NCI-H1092 treated with DMSO at 0.1 percent for 48 hours (cell line): Measurements from ENCODE around the gene MB.

Experiments
- DNase-seq: peaks from one replicate; lab custom pipeline; 2025; lab: John Stamatoyannopoulos, UW

The MB gene

DNA sequence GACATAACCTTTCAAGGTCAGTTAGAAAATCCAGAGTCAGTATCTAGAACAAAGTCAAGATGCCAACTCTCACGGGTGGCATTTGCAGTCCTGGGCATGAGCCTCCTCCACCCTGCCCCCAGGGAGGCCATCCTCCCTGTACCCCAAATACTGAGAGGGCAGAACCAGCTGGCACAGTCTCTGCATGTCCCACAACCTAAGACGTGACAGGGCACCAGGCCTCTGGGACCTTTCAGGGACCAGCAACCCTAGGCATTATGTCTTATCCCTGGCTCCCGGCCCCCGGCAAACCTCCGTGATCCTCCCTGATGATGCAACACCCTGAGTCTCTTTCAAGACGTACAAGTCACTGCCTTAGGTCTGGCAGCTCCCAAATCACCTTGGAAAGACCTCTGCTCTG, 2.0 kb downstream of the MB start:
- no peak for DNase-seq

- DNase-seq, result no peak
Observed at GRCh38 chr22:35614404-35614803, 2.7 kb downstream of the MB start.

DNA sequence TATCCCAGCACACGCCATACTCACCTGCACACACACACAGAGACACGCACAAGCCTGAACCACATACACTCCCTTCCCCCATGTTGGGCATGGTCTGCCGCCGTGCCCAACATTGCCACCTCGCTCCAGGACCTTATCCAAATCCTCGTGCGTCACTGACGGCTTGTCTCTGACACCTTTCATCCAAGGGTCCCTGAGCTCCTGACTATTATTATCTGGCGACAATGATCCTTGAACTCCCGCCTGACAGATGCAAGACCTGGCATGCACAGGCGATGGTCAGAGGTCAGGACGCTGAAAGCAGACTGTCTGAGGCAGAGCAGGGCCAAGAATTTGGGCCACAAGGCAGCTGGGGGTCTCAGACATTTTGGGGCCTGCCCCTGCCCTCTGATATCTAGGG, 4.2 kb downstream of the MB start:
- DNase-seq, result no peak

GRCh38 chr22:35611891-35612576, 5.1 kb downstream of the MB start:
- no peak for DNase-seq

DNA sequence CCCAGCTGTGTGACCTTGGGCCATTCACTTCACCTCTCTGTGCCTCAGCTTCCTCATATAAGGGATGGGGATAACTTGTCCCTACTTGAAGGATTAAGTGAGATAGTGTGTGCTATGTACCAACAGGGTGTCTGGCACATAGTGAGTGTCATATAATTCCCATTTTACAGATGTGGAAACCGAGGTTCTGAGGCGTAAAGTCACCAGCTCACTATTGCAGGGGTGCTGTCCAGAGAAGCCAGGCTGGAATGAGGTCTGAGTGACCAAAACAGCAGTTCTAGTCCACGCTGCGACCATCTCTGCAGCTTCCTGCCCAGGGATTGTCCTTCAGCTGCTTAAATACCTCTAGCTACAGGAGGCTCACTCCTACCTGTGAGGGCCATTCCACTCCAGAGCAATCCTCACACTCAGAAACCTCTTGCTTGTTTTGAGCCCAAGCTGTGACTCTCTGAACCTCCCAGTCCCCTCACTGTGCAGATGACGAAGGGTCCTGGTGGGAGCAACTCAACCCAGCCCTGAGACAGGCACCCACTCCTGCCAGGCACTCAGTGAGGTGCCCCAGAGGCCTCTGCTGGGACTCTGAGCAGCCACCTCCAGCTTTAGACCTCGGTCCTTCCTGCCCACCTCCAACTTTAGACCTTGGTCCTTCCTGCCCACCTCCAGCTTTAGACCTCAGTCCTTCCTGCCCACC, 5.8 kb downstream of the MB start:
- no peak for DNase-seq

- DNase-seq, result no peak
Observed at GRCh38 chr22:35610741-35611140, 6.4 kb downstream of the MB start.

DNA sequence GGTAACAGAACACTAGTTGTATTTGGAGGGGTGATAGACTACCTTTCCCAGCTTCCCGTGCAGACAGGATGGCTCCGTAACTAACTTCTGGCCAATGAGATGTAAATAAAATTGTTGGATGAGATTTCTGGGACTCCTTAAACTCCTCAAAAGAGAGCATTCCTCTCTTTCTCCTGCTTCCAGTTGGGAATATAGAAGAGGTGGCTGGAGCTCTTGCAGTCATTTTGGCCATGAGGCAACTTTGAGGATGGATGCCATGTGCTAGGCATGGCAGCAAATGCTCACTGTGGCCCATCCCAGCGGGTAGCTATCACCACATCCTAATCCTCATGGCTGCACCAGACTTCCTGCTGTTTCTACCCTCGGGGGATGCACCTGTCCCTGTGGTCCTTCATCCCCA, 7.4 kb downstream of the MB start:
- no peak for DNase-seq

DNA sequence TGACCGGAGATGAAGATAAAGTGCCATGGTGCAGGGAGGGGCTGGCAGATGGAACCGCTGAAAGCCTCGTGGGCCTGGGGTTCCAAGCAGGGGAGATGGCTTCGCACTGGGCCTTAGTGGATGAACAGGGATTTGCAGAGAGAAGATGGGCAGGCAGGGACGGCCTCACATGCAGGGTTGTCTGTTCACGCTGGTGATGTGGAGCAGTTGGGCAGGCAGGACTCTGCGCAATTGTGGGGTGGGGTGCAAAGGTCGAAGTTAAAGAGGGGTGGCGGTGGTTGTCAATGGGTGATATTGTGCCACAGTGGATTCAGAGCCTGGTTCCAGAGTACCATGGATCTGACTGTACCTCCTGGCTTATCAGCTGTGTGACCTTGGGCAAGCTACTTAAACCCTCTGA, 7.9 kb downstream of the MB start:
- no peak for DNase-seq

DNA sequence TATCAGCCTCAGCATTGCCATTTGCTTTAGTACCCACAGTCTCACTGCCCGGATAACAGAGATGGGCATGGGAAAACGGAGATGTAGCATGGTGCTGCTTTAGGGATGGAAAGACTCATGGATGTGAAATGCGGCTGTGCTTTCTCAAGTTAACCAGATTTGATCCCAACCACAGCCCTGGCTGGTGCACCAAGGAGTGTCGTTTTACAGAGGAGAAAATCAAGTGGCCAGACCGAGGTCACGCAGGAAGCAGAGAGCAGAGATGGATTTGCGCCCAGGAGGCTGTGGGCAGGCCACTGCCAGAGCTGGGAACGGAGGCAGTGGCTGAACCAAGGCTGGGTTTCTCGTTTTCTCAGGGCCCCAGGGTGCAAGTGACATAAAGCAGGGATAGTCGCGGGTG, 9.0 kb downstream of the MB start:
- DNase-seq, result no peak

DNA sequence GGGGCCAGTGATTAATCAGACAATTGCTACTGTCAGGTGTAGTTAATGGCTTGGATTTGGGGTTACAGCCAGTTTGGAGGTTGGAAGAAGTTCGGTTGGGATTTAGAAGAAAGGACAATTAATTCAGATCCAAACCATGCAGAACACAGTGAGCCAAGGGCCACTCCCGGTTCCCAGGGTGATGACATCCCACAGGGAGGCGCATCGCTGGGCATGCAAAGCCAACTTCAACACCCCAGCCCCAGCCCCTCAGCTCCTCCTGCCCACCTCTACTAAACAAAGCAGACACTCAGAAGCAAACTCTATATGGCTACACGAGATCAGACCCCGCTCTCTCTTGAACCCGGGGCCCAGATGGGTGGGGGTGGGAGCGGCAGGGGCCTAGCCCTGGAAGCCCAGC, 10.2 kb downstream of the MB start:
- DNase-seq, result no peak

DNA sequence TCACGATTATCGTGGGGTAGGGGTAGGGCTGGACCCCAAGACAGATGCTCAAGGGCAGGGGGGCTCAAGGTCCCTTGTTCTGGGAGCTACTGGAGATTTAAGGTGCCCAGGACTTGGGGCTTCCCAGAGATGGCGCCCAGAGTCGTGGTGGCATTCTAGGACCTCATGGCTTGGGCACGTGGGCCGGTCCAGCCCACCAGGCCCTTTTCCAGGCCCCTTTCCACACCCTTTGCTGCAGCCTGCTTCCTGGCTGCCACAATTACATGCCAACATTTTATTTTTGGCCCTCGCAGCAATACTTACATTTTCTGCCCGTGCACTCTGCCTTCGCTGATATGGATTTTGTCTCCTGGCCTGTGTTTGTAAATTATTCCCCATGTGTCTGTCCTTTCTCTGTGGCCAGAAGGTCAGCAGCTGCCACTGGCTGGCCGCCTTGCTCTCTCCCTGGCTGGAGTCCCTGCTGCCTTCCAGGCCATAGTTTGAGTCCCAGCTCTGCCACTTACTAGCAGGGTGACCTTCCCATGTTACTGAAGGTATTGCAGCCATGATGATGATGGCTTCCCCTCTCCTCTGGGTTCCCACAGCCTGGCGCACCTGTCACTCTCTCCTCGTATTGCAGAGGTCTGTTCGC, 11.2 kb downstream of the MB start:
- no peak for DNase-seq

- DNase-seq, result no peak
Observed at GRCh38 chr22:35605369-35605680, 11.8 kb downstream of the MB start.

DNA sequence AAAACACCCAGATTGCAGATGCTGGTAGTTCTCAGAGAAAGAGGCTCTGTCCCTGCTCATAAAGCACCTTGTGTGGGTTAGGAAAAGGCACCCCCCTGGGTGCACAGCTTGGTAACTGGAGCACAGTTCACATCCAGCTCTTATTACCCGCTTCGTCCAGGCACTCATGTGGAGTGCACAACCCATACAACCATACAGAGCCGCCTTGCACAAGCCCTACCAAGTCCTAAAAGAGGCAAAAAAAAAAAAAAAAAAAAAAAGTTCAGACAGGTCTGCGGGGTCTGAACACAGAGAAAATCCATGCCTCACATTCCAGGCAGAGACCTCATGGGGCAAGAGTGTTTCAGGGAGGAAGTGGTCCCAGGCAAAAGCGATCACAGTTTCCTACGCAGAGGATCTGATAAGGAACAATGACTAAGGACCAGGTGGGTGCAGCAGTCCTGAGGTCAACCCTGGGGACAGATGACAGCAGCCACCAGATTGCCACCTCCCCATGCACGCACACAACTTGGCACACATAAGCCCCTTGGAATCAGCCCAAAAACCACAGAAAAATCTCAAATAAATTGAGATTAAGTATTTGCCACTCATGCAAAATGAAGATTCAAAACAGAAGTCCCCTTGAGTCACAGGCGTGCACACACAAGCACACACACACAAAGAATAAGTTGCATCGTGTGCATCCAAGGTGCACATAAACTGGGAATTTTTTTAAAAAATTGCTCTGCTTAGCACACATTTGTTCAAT, 12.3 kb downstream of the MB start:
- no peak for DNase-seq

- DNase-seq, result no peak
Observed at GRCh38 chr22:35601743-35602615, 15.2 kb downstream of the MB start.

GRCh38 chr22:35601013-35601580, 16.0 kb downstream of the MB start:
- DNase-seq, result no peak

GRCh38 chr22:35600476-35600875, 16.7 kb downstream of the MB start:
- no peak for DNase-seq

DNA sequence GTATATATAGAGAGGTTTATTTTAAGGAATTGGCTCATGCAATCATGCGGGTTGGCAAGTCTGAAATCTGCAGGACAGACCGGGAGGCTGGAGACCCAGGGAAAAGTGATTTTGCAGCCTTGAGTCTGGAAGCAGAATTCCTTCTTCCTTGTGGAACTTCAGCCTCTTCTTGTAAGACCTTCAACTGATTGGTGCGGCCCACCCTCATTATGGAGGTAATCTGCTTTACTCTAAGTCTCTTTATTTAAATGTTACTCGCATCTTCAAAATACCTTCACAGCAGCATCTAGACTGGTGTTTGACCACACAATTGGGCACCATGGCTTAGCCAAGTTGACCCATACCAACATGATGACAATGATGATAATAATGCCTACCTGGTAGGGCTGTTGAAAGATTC, 17.8 kb downstream of the MB start:
- no peak for DNase-seq

DNA sequence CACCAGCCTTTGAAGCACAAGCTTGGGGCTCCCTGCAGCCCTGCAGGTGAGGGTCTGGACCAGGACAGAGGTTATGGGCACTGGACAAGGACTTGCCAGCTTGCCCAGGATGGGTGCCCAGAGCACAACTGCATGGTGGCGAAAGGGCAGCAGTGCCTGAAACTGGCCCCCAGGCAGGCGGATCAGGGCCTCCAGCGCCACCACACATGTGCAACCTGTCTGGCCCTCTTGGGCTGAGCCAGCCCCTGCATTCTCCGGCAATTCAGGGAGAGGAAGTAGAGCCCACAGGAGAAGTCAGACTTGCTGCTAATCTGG, 18.8 kb downstream of the MB start:
- no peak for DNase-seq

GRCh38 chr22:35597692-35598395, 19.3 kb downstream of the MB start:
- no peak for DNase-seq

- no peak for DNase-seq
Observed at GRCh38 chr22:35596821-35597220, 20.3 kb downstream of the MB start.

- DNase-seq, result no peak
Observed at GRCh38 chr22:35594686-35595085, 22.4 kb downstream of the MB start.
